ENCODE data around the gene ABAT.
"Not testable (repeated sequence)": the region's sequence is repeated elsewhere in the genome, so short reads cannot be mapped to it uniquely, and the experiment has no call there.

The ABAT gene

GRCh38 chr16:8649829-8650554 lies 24.4 kb upstream of the ABAT start:
- no peak for DNase-seq

DNA sequence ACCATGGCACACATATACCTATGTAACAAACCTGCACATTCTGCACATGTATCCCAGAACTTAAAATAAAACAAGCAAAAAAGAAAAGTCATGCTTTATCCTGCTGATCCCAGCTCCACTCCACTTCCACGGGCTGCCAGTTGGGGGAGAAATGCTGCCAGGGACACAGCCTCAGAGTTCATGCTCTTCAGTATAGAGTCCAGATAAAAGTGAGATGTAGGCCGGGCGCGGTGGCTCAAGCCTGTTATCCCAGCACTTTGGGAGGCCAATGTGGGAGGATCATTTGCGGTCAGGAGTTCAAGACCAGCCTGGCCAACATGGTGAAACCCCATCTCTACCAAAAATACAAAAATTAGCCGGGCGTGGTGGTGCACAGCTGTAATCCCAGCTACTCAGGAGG lies 22.5 kb upstream of the ABAT start:
- not testable (repeated sequence) for DNase-seq

GRCh38 chr16:8655184-8655717 lies 19.2 kb upstream of the ABAT start:
- DNase-seq = peak in 1 of 2 experiments; percentile 18

DNA sequence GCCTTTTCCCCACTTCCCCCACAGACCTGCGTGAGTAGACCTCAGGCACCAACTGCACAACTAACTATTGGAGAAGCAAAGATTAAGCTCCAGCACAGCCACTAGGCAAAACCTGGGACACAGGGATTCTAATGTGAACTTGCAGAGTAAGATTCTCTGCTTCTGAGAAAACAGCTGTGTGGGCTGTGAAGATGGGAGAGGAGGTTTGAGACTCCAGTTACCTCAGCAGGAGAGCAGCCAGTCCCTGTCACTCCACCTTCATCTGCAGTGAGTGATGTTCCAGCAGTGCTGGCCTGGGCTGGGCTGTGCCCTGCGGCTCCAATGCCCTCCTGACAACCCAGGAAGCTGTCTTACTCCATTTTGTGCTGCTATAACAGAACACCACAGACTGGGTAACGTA lies 18.0 kb upstream of the ABAT start:
- DNase-seq = no peak

DNA sequence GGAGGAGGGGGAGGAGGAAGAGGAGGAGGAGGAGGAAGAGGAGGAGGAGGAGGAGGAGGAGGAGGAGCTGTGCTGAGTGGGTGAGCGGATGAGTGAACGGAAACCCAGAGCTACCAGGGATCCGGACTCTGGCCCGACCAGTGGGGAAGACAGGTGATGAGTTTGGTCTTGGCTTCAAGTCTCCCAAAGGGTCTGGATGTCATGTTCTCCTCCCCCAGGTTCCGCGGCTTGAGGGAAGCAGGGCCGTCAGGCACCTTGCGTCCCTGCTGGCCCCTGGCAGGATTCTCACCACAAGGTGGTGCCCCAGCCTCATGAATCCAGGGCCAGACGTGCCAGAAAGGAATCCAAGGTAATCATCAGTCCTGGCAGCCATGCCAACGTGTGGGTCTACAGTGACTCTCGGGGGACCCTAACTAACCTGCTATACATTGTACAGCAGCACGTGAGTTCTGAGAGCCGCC lies 13.5 kb upstream of the ABAT start:
- DNase-seq = peak; percentile 60 to 68

DNA sequence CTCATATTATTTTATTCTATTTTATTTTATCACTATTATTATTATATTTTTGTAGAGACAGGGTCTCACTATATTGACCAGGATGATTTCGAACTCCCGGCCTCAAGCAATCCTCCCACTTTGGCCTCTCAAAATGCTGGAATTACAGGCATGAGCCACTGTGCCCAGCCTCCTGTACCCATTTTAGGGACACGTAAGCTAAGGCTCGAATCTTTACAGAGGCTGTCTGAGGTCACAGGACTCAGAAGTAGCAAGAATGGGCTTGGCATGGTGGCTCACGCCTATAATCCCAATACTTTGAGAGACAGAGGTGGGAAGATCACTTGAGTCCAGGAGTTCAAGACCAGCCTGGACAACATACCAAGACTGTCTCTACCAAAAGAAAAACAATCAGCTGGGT lies 12.7 kb upstream of the ABAT start:
- DNase-seq = no peak

DNA sequence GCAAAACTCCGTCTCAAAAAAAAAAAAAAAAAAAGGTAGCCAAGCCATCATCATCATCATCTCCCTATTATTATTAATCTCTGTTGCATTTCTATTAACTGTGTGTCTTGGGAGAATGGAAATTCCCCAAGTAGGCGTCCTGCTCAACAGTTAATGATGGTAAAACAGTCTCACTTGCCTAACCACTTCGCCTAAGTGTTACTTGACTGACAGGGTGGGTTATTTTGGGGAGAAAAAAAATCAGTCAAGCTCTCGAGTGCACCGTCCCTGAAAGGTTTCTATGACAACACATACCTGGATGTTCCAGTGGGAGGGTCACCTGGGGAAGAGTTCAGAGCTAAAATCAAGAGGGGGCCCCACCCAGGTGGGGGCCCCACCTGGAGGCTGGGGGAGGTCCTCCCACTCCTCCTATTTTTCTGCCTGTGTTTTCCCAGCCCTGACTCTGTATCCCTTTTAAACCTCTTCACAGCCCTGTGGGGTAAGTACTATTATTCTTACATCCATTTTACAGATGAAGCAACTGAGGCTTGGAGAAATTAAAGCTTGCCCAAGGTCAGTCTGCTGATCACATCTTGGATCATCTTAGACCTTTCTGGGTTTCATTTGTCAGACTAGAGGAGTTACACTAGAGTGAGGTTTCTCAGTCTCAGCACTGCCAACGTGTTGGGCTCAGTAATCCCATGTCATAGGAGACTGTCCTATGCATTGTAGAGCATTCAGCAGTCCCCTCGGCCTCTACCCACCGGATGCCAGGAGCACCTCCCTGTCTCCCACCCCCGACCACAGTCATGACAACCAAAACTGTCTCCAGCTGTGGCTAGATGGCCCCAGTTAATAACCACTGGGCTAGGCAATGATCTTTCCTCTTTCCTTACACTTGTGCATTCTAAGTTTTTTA lies 11.0 kb upstream of the ABAT start:
- no peak for DNase-seq

- peak in 1 of 2 experiments; percentile 20 for DNase-seq
These were observed 8.9 kb upstream of the ABAT start for GRCh38 chr16:8665529-8665928.

GRCh38 chr16:8667492-8667891 lies 6.9 kb upstream of the ABAT start:
- no peak for DNase-seq

- DNase-seq = no peak
These were observed 6.3 kb upstream of the ABAT start for GRCh38 chr16:8668113-8668512.

DNA sequence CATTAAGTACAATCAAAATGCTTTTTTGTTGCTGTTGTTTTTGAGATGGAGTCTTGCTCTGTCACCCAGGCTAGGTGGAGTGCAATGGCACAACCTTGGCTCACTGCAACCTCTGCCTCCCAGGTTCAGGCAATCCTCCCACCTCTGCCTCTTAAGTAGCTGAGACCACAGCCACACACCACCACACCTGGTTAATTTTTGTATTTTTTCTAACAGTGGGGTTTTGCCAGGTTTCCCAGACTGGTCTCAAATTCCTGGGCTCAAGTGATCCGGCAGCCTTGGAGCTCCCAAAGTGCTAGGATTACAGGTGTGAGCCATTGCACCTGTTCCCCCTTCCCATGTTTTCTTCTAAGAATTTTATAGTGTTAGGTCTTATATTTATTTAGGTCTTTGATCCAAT lies 4.9 kb upstream of the ABAT start:
- no peak for DNase-seq

DNA sequence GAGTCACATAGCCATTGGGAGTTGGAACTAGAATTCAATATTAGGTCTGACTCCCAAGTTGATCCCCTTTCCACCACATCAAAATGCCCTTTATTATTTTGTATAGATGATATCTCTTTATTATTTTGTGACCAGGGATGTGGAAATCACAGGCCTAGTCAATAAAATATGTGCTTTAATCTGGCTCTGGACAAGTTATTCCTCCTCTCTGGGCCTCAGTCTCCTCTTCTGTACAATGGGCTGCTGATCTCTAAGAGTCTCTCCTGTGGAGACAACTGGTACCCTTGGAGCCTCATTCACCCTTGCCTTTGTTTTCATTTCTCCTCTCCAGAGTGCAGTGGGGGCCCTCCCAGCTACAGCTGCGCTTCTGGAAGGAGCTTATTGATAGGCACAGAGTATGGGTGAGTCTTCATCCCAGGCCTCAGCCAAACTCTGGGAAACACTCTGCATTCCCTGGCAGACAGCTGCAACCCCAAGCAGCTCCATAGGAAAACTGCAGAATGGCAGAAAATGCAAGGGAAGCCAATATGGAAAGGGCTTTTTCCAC lies 4.3 kb upstream of the ABAT start:
- DNase-seq = no peak

GRCh38 chr16:8673611-8674412 lies 605 bp upstream of the ABAT start:
- DNase-seq = no peak

DNA sequence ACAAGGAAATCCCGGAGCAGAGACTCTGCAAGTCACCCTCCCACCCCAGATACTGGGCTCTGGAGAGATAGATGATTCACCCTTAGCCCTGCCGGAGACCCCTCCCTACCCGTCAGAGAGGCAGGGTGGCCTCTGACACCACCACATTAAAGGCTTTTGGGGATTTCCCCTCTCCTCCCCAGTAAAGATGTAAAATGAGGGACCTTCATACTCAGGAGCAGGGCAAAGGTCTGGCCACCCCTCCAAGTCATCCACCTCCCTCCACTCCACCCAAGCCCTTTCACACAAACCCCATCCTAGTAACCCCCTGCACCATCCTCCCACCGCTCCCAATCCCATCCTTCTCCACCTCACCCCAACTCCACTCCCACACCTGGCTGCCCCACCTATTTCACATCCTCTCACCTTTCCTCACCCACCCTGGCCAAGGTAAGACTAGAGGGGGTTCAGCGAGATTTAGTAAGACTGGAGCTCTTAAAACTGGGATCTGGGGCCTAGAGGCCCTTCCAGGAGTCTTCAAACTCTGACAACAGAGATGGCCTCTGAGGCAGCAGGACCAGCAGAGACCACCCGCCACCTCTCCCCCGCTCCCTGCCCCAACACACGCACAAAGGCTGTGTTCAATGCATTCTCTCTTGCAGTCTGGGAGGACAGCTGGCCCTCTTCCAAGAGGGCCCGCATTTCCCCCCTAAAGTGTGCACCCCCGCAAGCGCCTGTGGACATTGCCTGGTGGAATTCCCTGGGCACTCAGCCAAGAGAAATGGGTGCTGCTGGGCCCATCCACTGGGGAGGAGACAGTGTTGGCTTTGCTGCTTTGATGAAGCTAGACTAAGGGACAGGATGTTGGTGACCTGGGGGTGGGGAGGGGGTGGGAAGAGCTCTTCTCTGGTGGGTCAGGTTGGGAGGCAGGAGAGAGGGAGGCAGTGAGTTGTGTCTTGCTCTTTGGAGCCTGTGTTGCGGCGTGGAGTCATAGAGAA lies 1.1 kb downstream of the ABAT start:
- DNase-seq = no peak

GRCh38 chr16:8676160-8676547 lies 1.7 kb downstream of the ABAT start:
- DNase-seq = no peak

GRCh38 chr16:8676737-8677375 lies 2.4 kb downstream of the ABAT start:
- DNase-seq = no peak

DNA sequence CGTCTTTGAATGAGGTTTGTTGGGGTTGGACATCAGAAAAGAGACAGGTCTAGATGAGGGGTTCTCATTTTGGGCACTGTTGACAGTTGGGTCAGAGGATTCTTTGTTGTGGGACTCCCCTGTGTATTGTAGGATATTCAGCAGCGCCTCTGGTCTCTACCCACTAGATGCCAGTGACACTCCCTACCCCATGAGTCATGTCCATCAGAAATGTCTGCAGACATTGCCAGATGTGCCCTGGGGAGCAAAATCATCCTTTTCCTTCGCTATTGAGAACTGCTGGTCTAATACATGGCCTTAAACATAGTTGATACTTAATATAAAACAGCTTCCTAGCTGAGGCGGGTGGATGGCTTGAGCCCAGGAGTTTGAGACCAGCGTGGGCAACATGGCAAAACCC lies 3.1 kb downstream of the ABAT start:
- DNase-seq = no peak

GRCh38 chr16:8678068-8678927 lies 3.9 kb downstream of the ABAT start:
- DNase-seq = no peak

GRCh38 chr16:8679151-8679550 lies 4.7 kb downstream of the ABAT start:
- no peak for DNase-seq
